ENCODE results near the gene OSBPL8.

- TF ChIP-seq POLR2A (IDR thresholded peaks at IDR 0.05) (no peak), CTCF (IDR thresholded peaks at IDR 0.05) (no peak)
Measured at GRCh38 chr12:76337583-76337982, 222.0 kb downstream of the OSBPL8 start.

All from sigmoid colon (tissue), 3 donors.